Uterus (tissue), 2 donors: ENCODE measurements around the gene HEATR5B.

Experiments used
- CTCF ChIP-seq, 4 experiments: fragments of 200-600 bp in 2 of 4; fragments of 450-650 bp in 2 of 4; sonication (generic) in 2 of 4; IDR thresholded peaks; one replicate each; pipeline ENCODE4 v1.5.1; 2016 to 2019; ENCODE audit warnings: antibody characterized with exemption in 4 of 4, mild to moderate bottlenecking in 2 of 4, moderate library complexity in 1 of 4
- POLR2A ChIP-seq, 2 donors: fragments of 450-650 bp; IDR thresholded peaks; one replicate each; pipeline ENCODE4 v1.6.1; 2016; ENCODE audit warnings: antibody characterized with exemption in 2 of 2, mild to moderate bottlenecking in 1 of 2, moderate library complexity in 1 of 2

GRCh38 chr2:37020887-37021796, 63.0 kb downstream of the HEATR5B start:
- no peak for TF ChIP-seq CTCF (IDR thresholded peaks at IDR 0.05)
- no peak for TF ChIP-seq POLR2A (IDR thresholded peaks at IDR 0.05)
